ENCODE data around the gene OR56B4. TPM values are rescaled to one million over a fixed set of nuclear protein-coding genes. Genes with fewer than 3 reads are reported as not detected.
"Not testable (repeated sequence)": the region's sequence is repeated elsewhere in the genome, so short reads cannot be mapped to it uniquely, and the experiment has no call there.

The OR56B4 gene
- total RNA-seq, 1 donor from 2014 or later = not detected

- TF ChIP-seq, protein P1, sequence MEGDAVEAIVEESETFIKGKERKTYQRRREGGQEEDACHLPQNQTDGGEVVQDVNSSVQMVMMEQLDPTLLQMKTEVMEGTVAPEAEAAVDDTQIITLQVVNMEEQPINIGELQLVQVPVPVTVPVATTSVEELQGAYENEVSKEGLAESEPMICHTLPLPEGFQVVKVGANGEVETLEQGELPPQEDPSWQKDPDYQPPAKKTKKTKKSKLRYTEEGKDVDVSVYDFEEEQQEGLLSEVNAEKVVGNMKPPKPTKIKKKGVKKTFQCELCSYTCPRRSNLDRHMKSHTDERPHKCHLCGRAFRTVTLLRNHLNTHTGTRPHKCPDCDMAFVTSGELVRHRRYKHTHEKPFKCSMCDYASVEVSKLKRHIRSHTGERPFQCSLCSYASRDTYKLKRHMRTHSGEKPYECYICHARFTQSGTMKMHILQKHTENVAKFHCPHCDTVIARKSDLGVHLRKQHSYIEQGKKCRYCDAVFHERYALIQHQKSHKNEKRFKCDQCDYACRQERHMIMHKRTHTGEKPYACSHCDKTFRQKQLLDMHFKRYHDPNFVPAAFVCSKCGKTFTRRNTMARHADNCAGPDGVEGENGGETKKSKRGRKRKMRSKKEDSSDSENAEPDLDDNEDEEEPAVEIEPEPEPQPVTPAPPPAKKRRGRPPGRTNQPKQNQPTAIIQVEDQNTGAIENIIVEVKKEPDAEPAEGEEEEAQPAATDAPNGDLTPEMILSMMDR (IDR thresholded peaks at IDR 0.05; ENCODE audit: unreplicated experiment) = no peak
- no peak for DNase-seq (ENCODE audit: low spot score)
- H3K36me3 Mint-ChIP-seq (ENCODE audit: low read depth, unreplicated experiment) = no peaks in the 10 kb centered on the region
- no peaks in the 10 kb centered on the region for H3K9me3 Mint-ChIP-seq (ENCODE audit: unreplicated experiment)
- peaks cover 5% of the 10 kb centered on the region for H3K4me1 Mint-ChIP-seq (ENCODE audit: unreplicated experiment)
- H3K27me3 Mint-ChIP-seq (ENCODE audit: unreplicated experiment) = no peaks in the 10 kb centered on the region
- H3K4me3 Mint-ChIP-seq (ENCODE audit: unreplicated experiment) = no peak overlapping the region
- H3K27ac Mint-ChIP-seq (ENCODE audit: unreplicated experiment) = no peak overlapping the region
Observed at GRCh38 chr11:6124245-6124644, 16.8 kb downstream of the OR56B4 start.

GRCh38 chr11:6127881-6128280 is 20.4 kb downstream of the OR56B4 start:
- TF ChIP-seq, protein P1 (IDR thresholded peaks at IDR 0.05; ENCODE audit: unreplicated experiment) = no peak
- H3K27me3 Mint-ChIP-seq (ENCODE audit: unreplicated experiment) = no peaks in the 10 kb centered on the region
- no peak overlapping the region for H3K4me3 Mint-ChIP-seq (ENCODE audit: unreplicated experiment)
- no peak for DNase-seq (ENCODE audit: low spot score)
- no peaks in the 10 kb centered on the region for H3K36me3 Mint-ChIP-seq (ENCODE audit: low read depth, unreplicated experiment)
- H3K9me3 Mint-ChIP-seq (ENCODE audit: unreplicated experiment) = no peaks in the 10 kb centered on the region
- peaks cover 5% of the 10 kb centered on the region for H3K4me1 Mint-ChIP-seq (ENCODE audit: unreplicated experiment)
- no peak overlapping the region for H3K27ac Mint-ChIP-seq (ENCODE audit: unreplicated experiment)

- Mint-ChIP-seq H3K4me1 (ENCODE audit: unreplicated experiment) (peaks cover 4% of the 10 kb centered on the region), H3K27ac (ENCODE audit: unreplicated experiment) (no peak overlapping the region), H3K36me3 (ENCODE audit: low read depth, unreplicated experiment) (no peaks in the 10 kb centered on the region), H3K9me3 (ENCODE audit: unreplicated experiment) (no peaks in the 10 kb centered on the region), H3K27me3 (ENCODE audit: unreplicated experiment) (no peaks in the 10 kb centered on the region), H3K4me3 (ENCODE audit: unreplicated experiment) (no peak overlapping the region)
- TF ChIP-seq, protein P1 (IDR thresholded peaks at IDR 0.05; ENCODE audit: unreplicated experiment) = no peak
- no peak for DNase-seq (ENCODE audit: low spot score)
Observed at GRCh38 chr11:6129011-6129410, 21.5 kb downstream of the OR56B4 start.

DNA sequence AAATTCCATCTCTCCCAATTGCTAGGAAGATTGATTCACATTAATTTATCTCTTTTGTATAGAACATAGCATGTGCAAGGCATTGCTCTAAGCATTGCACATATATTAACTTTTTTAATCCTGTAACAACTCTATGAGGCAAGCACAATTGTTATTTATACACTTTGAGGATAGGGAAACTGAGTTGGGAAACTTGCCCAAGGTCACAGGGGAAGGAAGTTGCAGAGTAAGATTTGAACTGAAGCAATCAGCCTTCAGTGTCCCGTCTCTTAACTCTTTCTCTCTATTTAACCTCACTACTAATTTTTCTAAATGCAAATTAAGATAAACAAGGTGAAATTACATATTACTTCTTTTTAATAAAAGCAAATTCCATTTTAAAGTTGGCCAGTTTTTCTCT is 22.2 kb downstream of the OR56B4 start:
- no peaks in the 10 kb centered on the region for H3K9me3 Mint-ChIP-seq (ENCODE audit: unreplicated experiment)
- no peaks in the 10 kb centered on the region for H3K36me3 Mint-ChIP-seq (ENCODE audit: low read depth, unreplicated experiment)
- H3K27me3 Mint-ChIP-seq (ENCODE audit: unreplicated experiment) = no peaks in the 10 kb centered on the region
- H3K4me1 Mint-ChIP-seq (ENCODE audit: unreplicated experiment) = no peaks in the 10 kb centered on the region
- H3K27ac Mint-ChIP-seq (ENCODE audit: unreplicated experiment) = no peak overlapping the region
- DNase-seq (ENCODE audit: low spot score) = no peak
- no peak overlapping the region for H3K4me3 Mint-ChIP-seq (ENCODE audit: unreplicated experiment)
- TF ChIP-seq, protein P1 (IDR thresholded peaks at IDR 0.05; ENCODE audit: unreplicated experiment) = no peak

DNA sequence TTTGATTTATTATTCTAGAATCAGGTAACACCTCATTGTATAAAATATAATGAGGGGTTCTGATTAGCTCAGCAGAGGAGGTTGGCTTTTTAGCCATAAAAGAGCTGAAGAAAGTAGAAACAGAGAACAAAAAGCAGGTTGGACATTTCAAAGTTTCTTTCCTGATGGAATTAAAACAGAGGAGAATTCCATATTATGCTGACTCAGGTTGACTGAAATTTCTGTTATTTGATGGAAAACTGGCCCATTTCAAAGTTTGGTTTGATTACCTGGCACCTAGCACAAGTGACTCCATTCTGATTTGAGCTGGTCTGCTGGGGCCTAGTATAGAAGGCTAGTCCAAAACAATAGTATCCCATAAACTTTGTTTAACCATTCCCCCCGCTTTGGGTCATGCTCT is 24.9 kb downstream of the OR56B4 start:
- Mint-ChIP-seq H3K4me3 (ENCODE audit: unreplicated experiment) (no peak overlapping the region), H3K36me3 (ENCODE audit: low read depth, unreplicated experiment) (no peaks in the 10 kb centered on the region), H3K27ac (ENCODE audit: unreplicated experiment) (no peak overlapping the region), H3K4me1 (ENCODE audit: unreplicated experiment) (no peaks in the 10 kb centered on the region), H3K9me3 (ENCODE audit: unreplicated experiment) (no peaks in the 10 kb centered on the region), H3K27me3 (ENCODE audit: unreplicated experiment) (no peaks in the 10 kb centered on the region)
- TF ChIP-seq, protein P1 (IDR thresholded peaks at IDR 0.05; ENCODE audit: unreplicated experiment) = no peak
- DNase-seq (ENCODE audit: low spot score) = no peak

GRCh38 chr11:6135936-6136335 is 28.5 kb downstream of the OR56B4 start:
- not testable (repeated sequence) for H3K4me1 Mint-ChIP-seq (ENCODE audit: unreplicated experiment); H3K27me3 Mint-ChIP-seq (ENCODE audit: unreplicated experiment); H3K36me3 Mint-ChIP-seq (ENCODE audit: low read depth, unreplicated experiment)

More at GRCh38 chr11:6135936-6136335, 28.5 kb downstream of the OR56B4 start:
- not testable (repeated sequence) for H3K9me3 Mint-ChIP-seq (ENCODE audit: unreplicated experiment); H3K27ac Mint-ChIP-seq (ENCODE audit: unreplicated experiment); H3K4me3 Mint-ChIP-seq (ENCODE audit: unreplicated experiment); DNase-seq (ENCODE audit: low spot score)
